Measurements from ENCODE around the gene SPANXC.
"Not testable (repeated sequence)": the region's sequence is repeated elsewhere in the genome, so short reads cannot be mapped to it uniquely, and the experiment has no call there.

Gene SPANXC

GRCh38 chrX:141242417-141242816 lies at the start of gene SPANXC:
TSS of gene SPANXC (minus strand) at chrX:141242517. CDS start at chrX:141242457, 60 bp downstream.
- not testable (repeated sequence) for DNase-seq (ENCODE audit: low read depth, low spot score)

GRCh38 chrX:141279476-141279875 lies 37.2 kb upstream of the SPANXC start:
- no peak for DNase-seq (ENCODE audit: low read depth, low spot score)

- DNase-seq (ENCODE audit: low read depth, low spot score), result no peak
Observed at GRCh38 chrX:141278306-141278705, 36.0 kb upstream of the SPANXC start.

DNA sequence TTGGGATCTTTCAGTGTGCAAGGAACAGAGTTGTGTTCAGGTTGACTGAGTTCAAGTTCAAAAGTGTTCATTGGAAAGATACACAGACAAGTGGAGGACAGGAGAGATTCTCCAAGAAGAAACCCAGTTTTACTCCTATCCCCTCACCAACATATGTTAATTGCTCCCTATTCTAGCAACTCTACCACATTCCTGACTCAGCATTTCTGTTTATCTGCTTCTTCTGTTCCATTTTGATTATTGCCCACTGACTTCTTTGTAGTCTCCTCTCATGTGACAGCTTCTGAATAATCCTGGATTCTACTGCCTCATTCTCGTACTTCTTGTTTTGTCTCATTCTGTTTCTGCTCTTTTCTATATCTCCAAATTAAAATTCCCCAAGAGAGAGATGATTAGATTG lies 15.8 kb upstream of the SPANXC start:
- DNase-seq (ENCODE audit: low read depth, low spot score), result no peak

GRCh38 chrX:141221611-141222010 lies 20.7 kb downstream of the SPANXC start:
- DNase-seq (ENCODE audit: low read depth, low spot score), result no peak

- no peak for DNase-seq (ENCODE audit: low read depth, low spot score)
Observed at GRCh38 chrX:141220342-141221008, 21.8 kb downstream of the SPANXC start.

DNA sequence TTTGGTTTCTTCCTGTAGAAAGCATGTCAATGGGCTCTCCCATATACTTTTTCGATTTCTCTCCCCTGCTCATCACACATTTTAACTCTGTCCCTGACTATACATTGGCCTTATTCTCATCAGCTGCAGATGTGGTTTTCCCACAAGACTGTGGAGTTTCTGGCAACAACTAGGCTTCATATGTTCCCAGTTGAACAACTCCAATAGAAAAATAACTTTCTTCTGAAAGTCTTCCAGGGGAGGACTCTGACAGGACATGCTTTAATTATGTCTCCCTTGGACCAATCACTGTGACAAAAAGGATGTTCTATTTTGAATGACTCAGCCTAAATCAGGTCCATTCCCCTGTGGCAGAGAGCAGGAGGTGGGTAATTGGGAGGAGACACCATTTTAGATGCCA lies 28.1 kb downstream of the SPANXC start:
- DNase-seq (ENCODE audit: low read depth, low spot score), result no peak

DNA sequence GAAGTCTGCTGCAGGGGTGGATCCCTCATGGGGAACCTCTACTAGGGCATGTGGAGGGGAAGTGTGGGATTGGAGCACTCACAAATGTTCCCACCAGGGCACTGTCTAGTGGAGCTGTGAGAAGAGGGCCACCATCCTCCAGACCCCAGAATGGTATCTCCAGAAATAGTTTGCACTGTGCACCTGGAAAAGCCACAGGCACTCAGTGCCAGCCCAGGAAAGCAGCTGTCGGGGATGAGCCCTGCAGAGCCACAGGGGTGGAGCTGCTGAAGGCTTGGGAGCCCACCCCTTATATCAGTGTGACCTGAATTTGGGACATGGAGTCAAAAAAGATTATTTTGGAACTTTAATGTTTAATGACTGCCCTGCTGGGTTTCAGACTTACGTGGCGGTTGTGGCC lies 40.4 kb downstream of the SPANXC start:
- no peak for DNase-seq (ENCODE audit: low read depth, low spot score)
